RWPE1 (cell line): ENCODE data around the gene PAPSS2.

Experiments used
- CTCF ChIA-PET: fragments of 350-600 bp; sonication (Branson Sonifier 250); formaldehyde crosslinking; extraction: SDS; loops from one replicate; lab custom pipeline; 2021; lab: Yijun Ruan, JAX
- POLR2A ChIA-PET: fragments of 400-600 bp; formaldehyde crosslinking; extraction: SDS; loops from one replicate; lab custom pipeline; 2020; ENCODE audit warnings: antibody characterized with exemption; ENCODE audit not compliant: low non-redundant PET; lab: Yijun Ruan, JAX
- DNase-seq: peaks from one replicate; pipeline ENCODE4 v3.0.0; 2012; ENCODE audit warnings: low spot score
- H3K27ac ChIP-seq: fragments of 450-650 bp; 2 replicates; pipeline ENCODE4 v1.5.1; 2017
- TF ChIP-seq, protein P1 (sequence below): fragments of 450-650 bp; conservative IDR thresholded peaks from 2 replicates; pipeline ENCODE4 v1.5.1; 2017; ENCODE audit warnings: low read depth, mild to moderate bottlenecking

The PAPSS2 gene

DNA sequence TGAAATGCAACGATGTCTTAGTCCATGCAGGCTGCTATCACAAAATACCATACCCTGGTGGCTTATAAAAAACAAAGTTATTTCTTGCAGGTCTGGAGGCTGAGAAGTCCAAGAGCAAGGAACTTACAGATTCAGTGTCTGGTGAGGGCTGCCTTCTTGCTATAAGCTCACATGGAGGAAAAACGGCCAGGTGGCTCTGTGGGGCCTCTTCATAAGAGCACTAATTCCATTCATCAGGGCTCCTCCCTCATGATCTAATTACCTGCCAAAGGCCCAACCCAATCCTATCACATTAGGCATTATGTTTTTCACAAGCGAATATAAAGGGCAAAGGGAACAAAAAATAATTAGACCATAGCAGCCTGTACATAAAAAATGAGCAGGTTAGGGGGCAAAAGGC, 35.4 kb downstream of the PAPSS2 start:
- ChIA-PET POLR2A (no interaction called here), CTCF (interaction anchor here (0.6 kb wide), 1 partner anchor 113 kb away, joined by 3 read pairs; no protein-coding TSS in a partner anchor)
- no peak overlapping the region for H3K27ac ChIP-seq
- no peak for DNase-seq
- TF ChIP-seq, protein P1, sequence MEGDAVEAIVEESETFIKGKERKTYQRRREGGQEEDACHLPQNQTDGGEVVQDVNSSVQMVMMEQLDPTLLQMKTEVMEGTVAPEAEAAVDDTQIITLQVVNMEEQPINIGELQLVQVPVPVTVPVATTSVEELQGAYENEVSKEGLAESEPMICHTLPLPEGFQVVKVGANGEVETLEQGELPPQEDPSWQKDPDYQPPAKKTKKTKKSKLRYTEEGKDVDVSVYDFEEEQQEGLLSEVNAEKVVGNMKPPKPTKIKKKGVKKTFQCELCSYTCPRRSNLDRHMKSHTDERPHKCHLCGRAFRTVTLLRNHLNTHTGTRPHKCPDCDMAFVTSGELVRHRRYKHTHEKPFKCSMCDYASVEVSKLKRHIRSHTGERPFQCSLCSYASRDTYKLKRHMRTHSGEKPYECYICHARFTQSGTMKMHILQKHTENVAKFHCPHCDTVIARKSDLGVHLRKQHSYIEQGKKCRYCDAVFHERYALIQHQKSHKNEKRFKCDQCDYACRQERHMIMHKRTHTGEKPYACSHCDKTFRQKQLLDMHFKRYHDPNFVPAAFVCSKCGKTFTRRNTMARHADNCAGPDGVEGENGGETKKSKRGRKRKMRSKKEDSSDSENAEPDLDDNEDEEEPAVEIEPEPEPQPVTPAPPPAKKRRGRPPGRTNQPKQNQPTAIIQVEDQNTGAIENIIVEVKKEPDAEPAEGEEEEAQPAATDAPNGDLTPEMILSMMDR, result no peak

DNA sequence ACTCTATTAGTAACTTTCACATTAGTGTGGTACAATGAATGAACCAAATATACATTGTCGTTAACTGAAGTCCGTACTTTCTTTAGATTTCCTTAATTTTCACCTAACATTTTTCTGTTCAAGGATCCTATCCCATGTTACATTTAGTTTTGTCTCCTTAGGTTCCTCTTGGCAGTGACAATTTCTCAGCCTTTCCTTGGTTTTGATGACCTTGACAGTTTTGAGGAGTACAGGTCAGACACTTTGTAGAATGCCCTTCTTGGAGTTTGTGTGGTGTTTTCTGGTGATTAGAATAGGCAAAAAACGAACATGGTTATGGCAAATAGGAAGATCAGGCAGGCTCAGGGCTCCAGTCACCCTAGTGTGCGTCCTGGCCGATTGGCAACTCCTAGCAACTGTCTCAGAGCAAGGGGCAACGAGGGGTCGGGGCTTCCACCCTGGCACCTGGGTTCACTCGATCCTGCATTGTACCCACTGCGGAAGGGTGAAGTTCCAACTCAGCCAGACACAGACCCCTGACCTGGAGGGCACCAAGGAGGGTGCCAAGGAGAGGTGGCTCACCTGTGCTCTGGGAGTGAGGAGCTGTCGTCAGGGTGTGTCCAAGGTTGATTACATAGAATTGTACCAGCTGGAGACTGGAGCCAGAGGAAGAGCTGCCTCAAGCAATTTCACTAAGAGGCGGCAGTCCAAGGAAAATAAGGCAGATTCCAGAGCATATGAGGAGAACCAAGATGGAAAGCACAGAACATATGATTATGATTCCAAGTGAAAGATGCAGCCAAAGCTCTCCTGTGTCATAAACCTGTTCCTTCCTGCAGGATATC, 37.5 kb downstream of the PAPSS2 start:
- DNase-seq, result no peak
- TF ChIP-seq, protein P1, result no peak
- H3K27ac ChIP-seq, result no peak overlapping the region
- ChIA-PET CTCF (no interaction called here), POLR2A (no interaction called here)

DNA sequence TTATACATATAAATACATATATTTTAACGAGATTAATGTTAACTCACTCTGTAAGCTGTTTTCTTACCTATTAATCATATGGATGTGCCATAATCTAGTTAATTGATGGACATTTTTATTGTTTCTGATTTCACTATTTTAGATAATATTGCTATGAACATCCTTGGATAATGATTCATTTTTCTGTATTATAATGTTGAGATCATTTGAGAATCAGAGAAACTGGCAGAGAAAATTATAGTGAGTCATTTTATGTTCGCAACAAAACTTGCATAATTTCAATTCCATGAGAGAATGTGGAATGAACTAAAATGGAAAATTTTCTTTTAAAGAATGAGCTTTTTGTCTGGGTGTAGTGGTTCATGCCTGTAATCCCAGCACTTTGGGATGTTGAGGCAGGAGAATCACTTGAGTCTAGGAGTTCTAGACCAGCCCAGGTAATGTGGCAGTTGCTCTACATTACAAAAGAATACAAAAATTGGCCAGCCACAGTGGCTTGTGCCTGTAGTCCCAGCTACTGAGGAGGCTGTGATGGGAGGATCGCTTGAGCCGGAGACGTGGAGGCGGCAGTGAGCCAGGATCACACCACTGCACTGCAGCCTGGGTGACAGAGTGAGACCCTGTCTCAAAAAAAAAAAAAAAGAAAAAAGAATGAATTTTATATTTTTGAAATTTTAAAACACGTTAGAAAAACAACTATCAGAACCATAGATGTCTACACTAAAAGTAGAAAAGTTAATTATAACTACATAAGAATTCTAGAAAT, 40.5 kb downstream of the PAPSS2 start:
- ChIA-PET CTCF (no interaction called here), POLR2A (no interaction called here)
- peak overlapping the region; percentile 66 for H3K27ac ChIP-seq
- TF ChIP-seq, protein P1, result no peak
- DNase-seq, result peak; percentile 51

DNA sequence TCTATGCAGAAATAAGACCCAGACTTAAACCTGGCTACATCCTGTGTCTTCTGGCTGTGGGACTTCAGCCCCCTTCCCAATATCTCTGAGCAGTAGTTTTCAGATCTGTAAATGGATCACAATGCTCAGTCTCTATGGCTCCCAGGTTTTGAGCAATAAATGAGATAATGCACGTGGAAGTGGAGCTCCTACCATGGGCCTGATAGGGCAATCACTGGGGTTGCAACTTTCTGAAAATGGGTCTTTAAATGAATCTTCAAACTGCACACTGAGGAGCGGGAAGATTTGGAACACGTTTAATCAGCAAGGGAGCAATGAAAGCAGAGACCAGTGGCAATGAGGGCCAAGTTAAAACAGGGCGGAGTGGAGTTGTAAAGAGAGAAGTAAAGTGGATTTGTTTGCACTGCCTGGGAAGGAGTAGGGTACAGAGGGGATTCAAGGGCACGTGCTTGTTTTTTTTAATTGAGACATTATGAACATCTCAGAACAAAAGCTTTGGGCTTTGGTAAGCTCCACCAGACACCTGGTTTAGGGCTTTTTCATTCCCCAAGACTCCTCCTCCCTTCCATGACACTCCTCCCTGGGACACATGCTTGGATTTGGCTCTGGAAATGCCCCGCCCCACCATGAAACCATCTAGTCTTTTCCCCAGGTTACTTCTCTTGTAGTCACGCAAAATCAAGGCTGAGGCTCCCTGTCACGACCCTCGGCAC, 42.7 kb downstream of the PAPSS2 start:
- TF ChIP-seq, protein P1, result no peak
- no peak for DNase-seq
- no peak overlapping the region for H3K27ac ChIP-seq
- POLR2A ChIA-PET, result no interaction called here
- CTCF ChIA-PET, result interaction anchor here (0.9 kb wide), 1 partner anchor 32 kb away, joined by 3 read pairs; no protein-coding TSS in a partner anchor

DNA sequence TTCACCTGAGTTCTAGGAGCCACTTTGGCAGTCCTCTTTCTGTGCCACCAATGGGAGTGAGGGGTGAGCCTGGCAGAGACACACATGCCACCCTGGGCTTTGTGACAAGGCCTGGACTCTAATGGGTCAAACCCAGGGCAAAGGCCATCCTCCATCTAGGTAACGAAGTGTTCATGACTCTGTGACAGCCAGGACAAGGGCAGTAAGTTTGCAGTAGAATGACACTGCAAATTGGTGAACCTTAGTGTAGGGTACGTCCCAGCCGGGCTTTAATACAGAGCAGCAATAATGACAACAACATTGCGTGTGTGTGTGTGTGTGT, 43.3 kb downstream of the PAPSS2 start:
- H3K27ac ChIP-seq, result no peak overlapping the region

DNA sequence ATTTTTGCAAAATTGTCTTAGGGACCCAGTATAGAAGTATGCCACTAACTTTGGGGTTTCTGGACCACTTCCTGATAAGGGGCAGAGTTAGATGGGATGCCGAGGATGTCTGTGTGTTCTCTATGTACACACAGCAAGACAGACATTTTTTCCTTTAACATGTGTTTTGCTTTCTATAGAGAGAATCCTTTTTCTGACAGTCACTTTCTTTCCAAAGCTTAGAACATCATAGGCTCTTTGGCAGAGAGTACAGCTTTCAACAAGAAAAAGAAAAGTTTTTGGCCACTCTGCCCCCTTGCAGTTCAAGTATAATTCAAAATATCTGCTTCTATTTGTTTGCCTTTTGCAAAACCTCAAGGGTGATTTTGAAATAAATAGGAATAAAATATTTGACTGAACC, 44.1 kb downstream of the PAPSS2 start:
- no peak overlapping the region for H3K27ac ChIP-seq
- TF ChIP-seq, protein P1, result no peak
- ChIA-PET CTCF (no interaction called here), POLR2A (no interaction called here)
- DNase-seq, result no peak

More for the DNA sequence above, 43.3 kb downstream of the PAPSS2 start:
- no peak for DNase-seq
- TF ChIP-seq, protein P1, result no peak
- ChIA-PET POLR2A (no interaction called here), CTCF (no interaction called here)
